Lung (tissue), 12 donors: Measurements from ENCODE around the gene ZBTB46. TPM values are rescaled to one million over a fixed set of nuclear protein-coding genes. Genes with fewer than 3 reads are reported as not detected.
"Not testable (repeated sequence)": the region's sequence is repeated elsewhere in the genome, so short reads cannot be mapped to it uniquely, and the experiment has no call there.

Source experiments
- ATAC-seq: fragments of 200-7000 bp; cut with Tn5 transposase; one replicate; pipeline ENCODE4 v1.9.1; 2020; ENCODE audit warnings: moderate number of reproducible peaks; ENCODE audit not compliant: insufficient read depth, low FRiP score
- DNase-seq, 3 donors: peaks; one replicate each; pipeline ENCODE4 v3.0.0-alpha.2; 2013 to 2017
- H3K27ac ChIP-seq, 2 donors: one replicate each; pipeline ENCODE4 v1.5.1; 2013; ENCODE audit warnings: mild to moderate bottlenecking in 2 of 2, moderate library complexity in 2 of 2, control low read depth in 1 of 2, inconsistent platforms in 1 of 2, low read depth in 1 of 2, low read length in 1 of 2
- H3K27me3 ChIP-seq, 3 donors: one replicate each; pipeline ENCODE4 v1.5.1; 2013; ENCODE audit warnings: low read length in 2 of 3; ENCODE audit not compliant: control insufficient read depth in 3 of 3, insufficient read depth in 3 of 3
- H3K36me3 ChIP-seq, 4 donors: one replicate each; pipeline ENCODE4 v1.5.1; 2013; ENCODE audit warnings: low read length in 4 of 4, mild to moderate bottlenecking in 1 of 4, moderate library complexity in 1 of 4; ENCODE audit not compliant: control insufficient read depth in 4 of 4, insufficient read depth in 4 of 4
- H3K4me1 ChIP-seq, 5 donors: one replicate each; pipeline ENCODE4 v1.5.1; 2013; ENCODE audit warnings: low read length in 5 of 5, mild to moderate bottlenecking in 2 of 5, moderate library complexity in 1 of 5; ENCODE audit not compliant: control insufficient read depth in 5 of 5, insufficient read depth in 5 of 5
- H3K4me3 ChIP-seq: one replicate; pipeline ENCODE4 v1.5.1; 2013; ENCODE audit warnings: mild to moderate bottlenecking, control low read depth, moderate library complexity
- H3K9ac ChIP-seq, 2 donors: one replicate each; pipeline ENCODE4 v1.5.1; 2013; ENCODE audit warnings: low read length in 2 of 2, control low read depth in 1 of 2; ENCODE audit not compliant: insufficient read depth in 1 of 2
- H3K9me3 ChIP-seq, 4 donors: one replicate each; pipeline ENCODE4 v1.5.1; 2013; ENCODE audit warnings: low read length in 3 of 4, mild to moderate bottlenecking in 1 of 4, moderate library complexity in 1 of 4; ENCODE audit not compliant: control insufficient read depth in 4 of 4, insufficient read depth in 3 of 4
- WGBS, 2 donors: extraction: QIAGEN DNeasy Blood & Tissue Kit; methylation state at CpG; one replicate each; pipeline ENCODE4 v1.1.7; 2013; 5-methylcytosine and 5-hydroxymethylcytosine counted together
- polyA plus RNA-seq, 2 donors: library from polyadenylated mRNA; stranded (reverse); fragments of 200-250 nt; gene quantifications; one replicate each; pipeline ENCODE4 v1.2.1, GENCODE V29; 2013
- total RNA-seq, 2 donors: library from RNA; depleted of rRNA in 1 of 2; stranded (reverse); fragments of >200 nt in 1 of 2; gene quantifications; one replicate each; pipeline ENCODE4 v1.2.1, GENCODE V29; 2014 to 2021
- TF ChIP-seq, protein P1 (sequence below): IDR thresholded peaks from 2 replicates; pipeline ENCODE4 v1.5.1; 2012; ENCODE audit warnings: mild to moderate bottlenecking; ENCODE audit errors: control extremely low read depth, extremely low read depth
- donor health status: control.
- donor health status: control.
- donor health status: Bipolar disorder and iron deficiency.
- donor health status: healthy.
- donor health status: DM: yes; HTN: yes; CAD: no.

ZBTB46 gene
- total and polyA plus RNA-seq, 4 donors: 3.4 to 15.3 (median 7.6) TPM

DNA sequence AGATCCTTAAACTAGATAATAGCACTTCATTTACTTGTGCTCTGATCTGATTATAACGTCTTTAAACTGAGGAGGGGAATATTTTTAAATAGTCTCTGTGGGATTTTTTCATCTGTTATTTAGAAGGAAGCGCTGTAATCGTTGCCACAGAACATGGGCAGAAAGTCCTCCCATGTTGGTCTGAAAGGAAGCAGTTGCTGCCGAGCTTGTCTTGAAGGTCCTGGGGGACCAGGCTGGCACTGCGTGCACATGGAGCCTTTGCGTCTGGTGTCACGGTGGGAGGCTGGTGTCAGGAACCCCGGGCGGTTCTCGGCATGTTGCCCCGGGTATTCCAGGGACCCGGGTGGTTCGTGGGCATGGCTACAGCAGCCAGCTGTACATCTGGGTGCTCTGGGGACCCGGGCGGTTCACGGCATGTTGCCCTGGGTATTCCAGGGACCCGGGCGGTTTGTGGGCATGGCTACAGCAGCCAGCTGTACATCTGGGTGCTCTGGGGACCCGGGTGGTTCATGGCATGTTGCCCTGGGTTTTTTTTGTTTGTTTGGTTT, 45.5 kb upstream of the ZBTB46 start:
- no peaks in the 10 kb centered on the region for H3K9me3 ChIP-seq

DNA sequence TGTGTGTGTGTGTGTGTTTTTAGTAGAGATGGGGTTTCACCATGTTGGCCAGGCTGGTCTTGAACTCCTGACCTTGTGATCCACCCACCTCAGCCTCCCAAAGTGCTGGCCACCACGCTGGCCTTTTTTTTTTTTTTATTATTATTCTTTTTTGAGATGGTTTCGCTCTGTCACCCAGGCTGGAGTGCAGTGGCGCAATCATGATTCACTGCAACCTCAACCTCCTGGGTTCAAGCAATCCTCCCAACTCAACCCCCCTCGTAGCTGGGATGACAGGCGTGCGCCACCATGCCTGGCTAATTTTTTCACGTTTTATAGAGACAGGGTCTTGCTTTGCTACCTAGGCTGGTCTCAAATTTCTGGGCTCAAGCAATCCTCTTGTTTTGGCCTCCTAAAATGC, 43.2 kb upstream of the ZBTB46 start:
- not testable (repeated sequence) for ATAC-seq, H3K9me3 ChIP-seq, DNase-seq, H3K4me1 ChIP-seq, H3K27ac ChIP-seq, H3K9ac ChIP-seq, H3K4me3 ChIP-seq, H3K27me3 ChIP-seq
- H3K36me3 ChIP-seq: peaks cover 26 to 54% (median 28%) of the 10 kb centered on the region in 4 donors
- WGBS, 2 donors: 65 to 77% methylated on average over 7 of the region's 7 CpGs

More for the DNA sequence above, 45.5 kb upstream of the ZBTB46 start:
- H3K27ac ChIP-seq: no peak overlapping the region
- no peak overlapping the region for H3K9ac ChIP-seq
- H3K27me3 ChIP-seq: no peaks in the 10 kb centered on the region
- H3K4me1 ChIP-seq: peaks cover 0 to 3% (median 0%) of the 10 kb centered on the region in 5 donors
- DNase-seq: no peak
- 91 to 94% methylated on average over 19 of the region's 19 CpGs for WGBS, 2 donors
- no peak overlapping the region for H3K4me3 ChIP-seq
- peaks cover 23 to 51% (median 27%) of the 10 kb centered on the region in 4 donors for H3K36me3 ChIP-seq
- ATAC-seq: no peak
- TF ChIP-seq, protein P1, sequence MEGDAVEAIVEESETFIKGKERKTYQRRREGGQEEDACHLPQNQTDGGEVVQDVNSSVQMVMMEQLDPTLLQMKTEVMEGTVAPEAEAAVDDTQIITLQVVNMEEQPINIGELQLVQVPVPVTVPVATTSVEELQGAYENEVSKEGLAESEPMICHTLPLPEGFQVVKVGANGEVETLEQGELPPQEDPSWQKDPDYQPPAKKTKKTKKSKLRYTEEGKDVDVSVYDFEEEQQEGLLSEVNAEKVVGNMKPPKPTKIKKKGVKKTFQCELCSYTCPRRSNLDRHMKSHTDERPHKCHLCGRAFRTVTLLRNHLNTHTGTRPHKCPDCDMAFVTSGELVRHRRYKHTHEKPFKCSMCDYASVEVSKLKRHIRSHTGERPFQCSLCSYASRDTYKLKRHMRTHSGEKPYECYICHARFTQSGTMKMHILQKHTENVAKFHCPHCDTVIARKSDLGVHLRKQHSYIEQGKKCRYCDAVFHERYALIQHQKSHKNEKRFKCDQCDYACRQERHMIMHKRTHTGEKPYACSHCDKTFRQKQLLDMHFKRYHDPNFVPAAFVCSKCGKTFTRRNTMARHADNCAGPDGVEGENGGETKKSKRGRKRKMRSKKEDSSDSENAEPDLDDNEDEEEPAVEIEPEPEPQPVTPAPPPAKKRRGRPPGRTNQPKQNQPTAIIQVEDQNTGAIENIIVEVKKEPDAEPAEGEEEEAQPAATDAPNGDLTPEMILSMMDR: no peak

DNA sequence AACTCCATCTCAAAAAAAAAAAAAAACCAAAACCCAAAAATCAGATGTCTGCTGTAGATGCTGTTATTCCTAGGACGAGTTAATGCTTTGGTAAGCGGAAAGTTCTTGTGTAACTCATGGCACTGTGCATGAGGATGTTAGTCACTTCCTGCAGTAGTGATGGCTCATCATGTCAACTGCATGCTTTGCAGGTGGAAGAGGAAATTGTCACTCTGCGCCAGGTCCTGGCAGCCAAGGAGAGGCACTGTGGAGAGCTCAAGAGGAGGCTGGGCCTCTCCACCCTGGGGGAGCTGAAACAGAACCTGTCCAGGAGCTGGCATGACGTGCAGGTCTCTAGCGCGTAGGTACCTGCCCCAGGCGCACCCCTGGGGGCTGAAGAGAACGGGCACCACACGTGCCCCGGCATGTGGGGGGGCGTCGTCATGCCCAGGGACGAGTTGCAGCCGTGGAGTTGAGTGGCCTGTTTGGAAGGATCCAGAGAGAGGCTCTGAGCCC, 42.5 kb upstream of the ZBTB46 start:
- DNase-seq (peak in 2 of 3 donors; percentile 52 to 53), ATAC-seq (peak; percentile 61)
- 56 to 68% methylated on average over 14 of the region's 14 CpGs for whole genome bisulfite sequencing, 2 donors
- Histone ChIP-seq H3K9me3 (no peaks in the 10 kb centered on the region), H3K36me3 (peaks cover 28 to 54% (median 33%) of the 10 kb centered on the region in 4 donors), H3K4me1 (peaks cover 0 to 3% (median 0%) of the 10 kb centered on the region in 5 donors), H3K27me3 (no peaks in the 10 kb centered on the region), H3K4me3 (no peak overlapping the region), H3K9ac (no peak overlapping the region), H3K27ac (peak overlapping the region in 1 of 2 donors; percentile 68)
- TF ChIP-seq, protein P1: no peak

DNA sequence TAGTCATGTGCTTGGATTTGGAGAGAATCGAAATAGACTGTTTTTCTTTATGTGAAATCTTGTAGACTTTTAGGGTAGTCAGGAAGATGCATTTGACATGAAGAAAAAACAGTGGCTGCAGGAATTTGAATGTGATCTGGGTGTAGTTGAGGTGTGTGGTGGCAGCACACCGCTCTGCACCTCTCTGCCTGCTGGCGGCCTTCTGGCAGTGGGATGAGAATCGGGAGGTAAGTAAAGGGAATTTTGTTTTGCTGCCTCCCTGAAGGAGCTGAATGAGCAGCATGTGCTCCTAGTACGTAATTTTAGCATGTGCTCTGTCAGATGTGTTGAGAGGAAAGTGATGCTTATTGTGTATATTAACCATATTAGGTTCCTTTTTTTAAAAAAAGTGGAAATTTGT, 37.2 kb upstream of the ZBTB46 start:
- no peak overlapping the region for H3K27ac ChIP-seq
- peaks cover 6 to 16% (median 9%) of the 10 kb centered on the region in 4 donors for H3K36me3 ChIP-seq
- DNase-seq: no peak
- no peak for ATAC-seq
- peaks cover 0 to 13% (median 4%) of the 10 kb centered on the region in 5 donors for H3K4me1 ChIP-seq
- H3K9me3 ChIP-seq: no peaks in the 10 kb centered on the region
- WGBS, 2 donors: 93 to 96% methylated on average over 5 of the region's 5 CpGs
- TF ChIP-seq, protein P1: no peak
- H3K4me3 ChIP-seq: no peak overlapping the region
- H3K9ac ChIP-seq: no peak overlapping the region
- H3K27me3 ChIP-seq: no peaks in the 10 kb centered on the region

DNA sequence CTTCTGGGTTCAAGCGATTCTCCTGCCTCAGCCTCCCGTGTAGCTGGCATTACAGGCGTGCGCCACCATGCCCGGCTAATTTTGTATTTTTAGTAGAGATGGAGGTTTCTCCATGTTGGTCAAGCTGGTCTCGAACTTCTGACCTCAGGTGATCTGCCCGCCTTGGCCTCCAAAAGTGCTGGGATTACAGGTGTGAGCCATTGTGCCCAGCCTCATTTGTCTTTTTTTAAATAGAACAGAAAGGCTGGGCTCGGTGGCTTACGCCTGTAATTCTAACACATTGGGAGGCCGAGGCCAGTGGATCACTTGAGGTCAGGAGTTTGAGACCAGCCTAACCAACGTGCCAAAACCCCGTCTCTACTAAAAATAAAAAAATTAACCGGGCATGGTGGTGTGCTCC, 36.0 kb upstream of the ZBTB46 start:
- not testable (repeated sequence) for H3K9ac ChIP-seq, H3K9me3 ChIP-seq, H3K27me3 ChIP-seq, ATAC-seq, H3K4me3 ChIP-seq, DNase-seq, H3K27ac ChIP-seq
- H3K4me1 ChIP-seq: peaks cover 0 to 13% (median 4%) of the 10 kb centered on the region in 5 donors
- 95 to 97% methylated on average over 13 of the region's 13 CpGs for WGBS, 2 donors
- H3K36me3 ChIP-seq: peaks cover 6 to 17% (median 9%) of the 10 kb centered on the region in 4 donors
